Measurements from ENCODE around the gene TEX261.

Gene TEX261

GRCh38 chr2:70981421-70981820 lies 13.3 kb downstream of the TEX261 start:
- no peak for DNase-seq

- DNase-seq, result no peak
Observed at GRCh38 chr2:70979626-70980025, 15.0 kb downstream of the TEX261 start.

- no peak for DNase-seq
Observed at GRCh38 chr2:70979180-70979488, 15.5 kb downstream of the TEX261 start.

GRCh38 chr2:70978341-70979179 lies 16.1 kb downstream of the TEX261 start, which contains the start of gene ANKRD53:
Gene ANKRD53 (plus strand): TSS chr2:70978630. CDS start chr2:70978646, 16 bp downstream.
- DNase-seq, result peak; percentile 66

GRCh38 chr2:70977605-70978205 lies 17.0 kb downstream of the TEX261 start:
- DNase-seq, result peak; percentile 12

- DNase-seq, result no peak
Observed at GRCh38 chr2:70975237-70975636, 19.4 kb downstream of the TEX261 start.

GRCh38 chr2:70974592-70974991 lies 20.1 kb downstream of the TEX261 start:
- no peak for DNase-seq

GRCh38 chr2:70967189-70967588 lies 27.5 kb downstream of the TEX261 start:
- no peak for DNase-seq

- DNase-seq, result no peak
Observed at GRCh38 chr2:70966681-70967080, 28.0 kb downstream of the TEX261 start.

- no peak for DNase-seq
Observed at GRCh38 chr2:70965506-70965905, 29.2 kb downstream of the TEX261 start.

GRCh38 chr2:70964596-70965386 lies 29.9 kb downstream of the TEX261 start:
- peak; percentile 31 for DNase-seq

GRCh38 chr2:70964133-70964532 lies 30.5 kb downstream of the TEX261 start:
- no peak for DNase-seq

GRCh38 chr2:70962885-70963878 lies 31.5 kb downstream of the TEX261 start:
- DNase-seq, result no peak

GRCh38 chr2:70962211-70962884 lies 32.3 kb downstream of the TEX261 start:
- DNase-seq, result no peak

- no peak for DNase-seq
Observed at GRCh38 chr2:70961648-70961994, 33.1 kb downstream of the TEX261 start.

- DNase-seq, result no peak
Observed at GRCh38 chr2:70960833-70961647, 33.6 kb downstream of the TEX261 start.

GRCh38 chr2:70959851-70960832 lies 34.5 kb downstream of the TEX261 start:
- DNase-seq, result no peak

- no peak for DNase-seq
Observed at GRCh38 chr2:70959271-70959761, 35.4 kb downstream of the TEX261 start.

- DNase-seq, result no peak
Observed at GRCh38 chr2:70958759-70959158, 35.9 kb downstream of the TEX261 start.

- DNase-seq, result no peak
Observed at GRCh38 chr2:70957798-70958197, 36.9 kb downstream of the TEX261 start.

All from NCI-H510A (cell line).